ENCODE data around the gene THRB.

DNA sequence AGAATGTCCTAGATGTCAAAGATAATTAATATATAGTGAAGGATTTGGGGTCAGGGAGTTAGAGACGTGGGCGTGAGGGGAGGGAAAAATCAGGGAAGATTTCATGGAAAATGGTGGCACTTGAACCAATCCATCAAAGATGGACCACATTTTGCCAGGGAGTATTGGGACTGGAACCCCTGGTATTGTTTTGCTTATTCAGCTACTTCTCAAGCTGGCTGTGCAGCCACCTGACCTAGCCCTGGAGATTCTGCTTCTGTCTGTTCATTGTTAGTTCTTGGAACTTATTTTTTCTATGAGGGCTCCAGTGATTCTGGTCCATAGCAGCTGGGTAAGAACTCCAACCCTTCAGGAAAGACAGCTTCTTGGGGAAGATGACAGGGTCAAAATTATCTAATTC, 3.3 kb upstream of the THRB start:
- TF ChIP-seq, protein P1, sequence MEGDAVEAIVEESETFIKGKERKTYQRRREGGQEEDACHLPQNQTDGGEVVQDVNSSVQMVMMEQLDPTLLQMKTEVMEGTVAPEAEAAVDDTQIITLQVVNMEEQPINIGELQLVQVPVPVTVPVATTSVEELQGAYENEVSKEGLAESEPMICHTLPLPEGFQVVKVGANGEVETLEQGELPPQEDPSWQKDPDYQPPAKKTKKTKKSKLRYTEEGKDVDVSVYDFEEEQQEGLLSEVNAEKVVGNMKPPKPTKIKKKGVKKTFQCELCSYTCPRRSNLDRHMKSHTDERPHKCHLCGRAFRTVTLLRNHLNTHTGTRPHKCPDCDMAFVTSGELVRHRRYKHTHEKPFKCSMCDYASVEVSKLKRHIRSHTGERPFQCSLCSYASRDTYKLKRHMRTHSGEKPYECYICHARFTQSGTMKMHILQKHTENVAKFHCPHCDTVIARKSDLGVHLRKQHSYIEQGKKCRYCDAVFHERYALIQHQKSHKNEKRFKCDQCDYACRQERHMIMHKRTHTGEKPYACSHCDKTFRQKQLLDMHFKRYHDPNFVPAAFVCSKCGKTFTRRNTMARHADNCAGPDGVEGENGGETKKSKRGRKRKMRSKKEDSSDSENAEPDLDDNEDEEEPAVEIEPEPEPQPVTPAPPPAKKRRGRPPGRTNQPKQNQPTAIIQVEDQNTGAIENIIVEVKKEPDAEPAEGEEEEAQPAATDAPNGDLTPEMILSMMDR (IDR thresholded peaks at IDR 0.05), result no peak
- TF ChIP-seq POLR2A (IDR thresholded peaks at IDR 0.05), result no peak
- no peak for TF ChIP-seq POLR2AphosphoS5 (IDR thresholded peaks at IDR 0.05)
